Epidermal melanocyte (primary cell): ENCODE results near the gene TECTA.
"Not testable (repeated sequence)": the region's sequence is repeated elsewhere in the genome, so short reads cannot be mapped to it uniquely, and the experiment has no call there.

ENCODE experiments used
- DNase-seq: peaks from one replicate; pipeline ENCODE4 v3.0.0; 2011; ENCODE audit warnings: low spot score; ENCODE audit not compliant: insufficient read length

Gene TECTA

GRCh38 chr11:121091492-121092152, 9.4 kb upstream of the TECTA start:
- DNase-seq, result no peak

GRCh38 chr11:121095561-121095960, 5.5 kb upstream of the TECTA start:
- DNase-seq, result peak; percentile 29

GRCh38 chr11:121099364-121099763, 1.7 kb upstream of the TECTA start:
- DNase-seq, result no peak

GRCh38 chr11:121099885-121100284, 1.2 kb upstream of the TECTA start:
- no peak for DNase-seq

GRCh38 chr11:121104312-121104762, 3.3 kb downstream of the TECTA start:
- DNase-seq, result no peak

GRCh38 chr11:121105063-121105480, 4.0 kb downstream of the TECTA start:
- DNase-seq, result no peak

GRCh38 chr11:121105481-121106195, 4.6 kb downstream of the TECTA start:
- no peak for DNase-seq

- DNase-seq, result no peak
Measured at GRCh38 chr11:121106812-121107211, 5.8 kb downstream of the TECTA start.

- no peak for DNase-seq
Measured at GRCh38 chr11:121108413-121108812, 7.4 kb downstream of the TECTA start.

GRCh38 chr11:121109471-121109870, 8.4 kb downstream of the TECTA start:
- DNase-seq, result no peak

- DNase-seq, result no peak
Measured at GRCh38 chr11:121109916-121110586, 9.0 kb downstream of the TECTA start.

- DNase-seq, result no peak
Measured at GRCh38 chr11:121110871-121111724, 10.1 kb downstream of the TECTA start.

GRCh38 chr11:121112498-121113455, 11.7 kb downstream of the TECTA start:
- peak; percentile 46 for DNase-seq

- no peak for DNase-seq
Measured at GRCh38 chr11:121113611-121114010, 12.6 kb downstream of the TECTA start.

GRCh38 chr11:121115024-121115423, 14.0 kb downstream of the TECTA start:
- not testable (repeated sequence) for DNase-seq

- no peak for DNase-seq
Measured at GRCh38 chr11:121117788-121118187, 16.7 kb downstream of the TECTA start.

- DNase-seq, result no peak
Measured at GRCh38 chr11:121119440-121119839, 18.4 kb downstream of the TECTA start.

GRCh38 chr11:121122328-121122727, 21.3 kb downstream of the TECTA start:
- DNase-seq, result no peak

GRCh38 chr11:121123496-121124069, 22.5 kb downstream of the TECTA start:
- no peak for DNase-seq

- no peak for DNase-seq
Measured at GRCh38 chr11:121127809-121128208, 26.8 kb downstream of the TECTA start.
